NCI-H510A (cell line): Measurements from ENCODE around the gene SAMD5.

ENCODE experiments used
- DNase-seq: peaks from one replicate; lab custom pipeline; 2025; lab: John Stamatoyannopoulos, UW

SAMD5 gene

DNA sequence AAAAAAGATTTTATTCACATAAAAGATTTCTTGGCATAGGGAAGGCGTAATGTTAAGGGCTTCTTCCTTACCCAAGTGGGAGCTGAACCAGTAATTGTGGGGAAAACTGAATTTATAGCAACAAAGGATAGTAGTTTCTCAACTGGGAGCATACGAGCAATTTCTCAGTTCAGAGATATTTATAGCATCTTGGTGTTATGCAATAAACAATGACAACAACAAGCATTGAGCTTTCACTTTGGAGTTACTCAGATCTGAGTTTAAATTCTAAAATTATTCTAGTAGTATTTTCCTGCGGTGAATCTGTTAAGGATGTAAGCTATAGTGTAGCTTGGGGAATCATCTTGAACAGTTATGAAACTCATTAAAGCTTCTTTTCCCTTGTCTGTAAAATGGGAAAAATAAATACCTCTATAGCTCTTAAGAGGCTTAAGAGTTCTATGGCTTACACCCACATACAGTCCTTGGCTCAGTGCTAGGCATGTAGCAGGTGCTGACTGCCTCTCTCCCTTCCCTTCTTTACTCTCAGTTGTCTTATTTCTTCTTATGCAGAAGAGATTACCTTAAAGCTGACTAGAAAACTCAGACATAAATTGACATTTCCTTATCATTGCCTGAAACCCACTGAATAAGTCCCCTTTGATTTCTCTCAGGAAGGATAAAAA, 58.8 kb downstream of the SAMD5 start:
- DNase-seq: no peak

- DNase-seq: no peak
Observed at GRCh38 chr6:147569788-147570187, 61.3 kb downstream of the SAMD5 start.

DNA sequence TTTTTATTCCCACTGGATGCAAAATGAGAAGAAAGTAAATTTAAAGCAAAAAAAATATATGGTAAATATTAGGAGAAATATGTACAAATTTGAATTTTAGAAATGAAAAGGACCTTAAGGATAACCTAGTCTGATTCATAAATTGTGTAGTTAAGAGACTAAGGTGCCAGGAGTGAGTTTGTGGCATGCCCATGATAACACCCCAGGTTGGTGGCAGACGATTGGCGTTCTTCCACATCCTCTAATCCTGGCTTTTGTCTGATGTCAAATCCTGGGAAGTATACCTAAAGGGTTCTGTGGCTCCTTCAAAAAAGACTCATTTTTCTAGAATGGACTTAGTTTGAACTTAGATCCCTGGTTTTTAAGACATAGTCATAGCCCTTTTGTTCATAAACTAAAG, 62.2 kb downstream of the SAMD5 start:
- no peak for DNase-seq

DNA sequence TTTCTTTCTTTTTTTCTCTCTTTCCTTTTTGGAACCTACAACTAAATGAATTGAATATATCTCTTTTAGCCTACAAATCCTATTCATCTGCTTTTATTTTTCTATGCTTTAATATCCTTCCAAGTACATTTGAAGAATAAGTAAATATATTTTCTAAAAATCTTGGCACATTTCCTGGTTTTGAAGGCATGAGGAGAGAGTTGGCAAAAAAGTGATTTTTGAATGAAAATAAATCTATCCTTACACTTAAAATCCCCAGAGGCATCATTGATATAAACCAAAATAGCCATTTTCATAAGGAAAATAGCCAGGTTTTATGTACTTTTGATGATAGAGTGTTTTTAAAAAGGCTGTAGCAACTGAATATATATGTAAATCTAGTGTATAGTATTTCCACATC, 69.0 kb downstream of the SAMD5 start:
- no peak for DNase-seq

DNA sequence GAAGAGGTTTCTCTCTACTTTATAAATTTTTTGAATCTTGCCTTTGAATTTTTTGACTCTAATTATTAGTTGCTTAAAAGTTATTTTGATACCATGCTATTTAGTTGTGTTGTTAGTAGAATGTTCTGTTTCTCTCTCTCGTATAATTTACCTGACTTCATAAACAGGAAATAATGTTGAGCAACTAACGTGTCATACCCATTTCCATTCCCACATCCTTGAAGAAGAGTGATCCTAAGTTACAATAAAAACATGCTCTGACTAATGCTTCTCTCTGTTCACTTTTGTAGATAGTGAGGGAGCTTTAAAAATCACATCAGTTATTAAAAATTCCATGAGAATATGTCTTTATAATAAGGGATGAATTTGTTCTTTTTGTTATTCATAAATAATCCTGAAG, 69.7 kb downstream of the SAMD5 start:
- DNase-seq: no peak

- no peak for DNase-seq
Observed at GRCh38 chr6:147578883-147579282, 70.4 kb downstream of the SAMD5 start.

GRCh38 chr6:147579667-147580066, 71.2 kb downstream of the SAMD5 start:
- DNase-seq: no peak

DNA sequence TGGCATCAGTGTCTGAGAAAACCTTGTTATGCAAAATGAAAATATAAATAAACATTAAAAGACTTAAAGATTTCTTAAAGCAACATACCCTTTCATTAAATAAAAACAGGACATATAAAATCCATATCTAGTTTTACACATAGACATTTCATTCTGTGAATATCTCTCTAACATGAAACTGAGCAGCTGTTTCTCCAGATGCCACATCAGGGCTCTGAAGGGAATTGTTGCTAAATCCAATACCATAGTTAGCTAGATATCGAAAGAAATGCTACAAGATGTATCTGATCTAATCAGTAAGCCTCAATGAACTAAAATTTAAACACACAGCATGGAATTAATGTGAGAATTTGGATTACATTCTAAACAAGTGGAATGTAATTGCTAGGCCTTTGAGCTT, 74.5 kb downstream of the SAMD5 start:
- no peak for DNase-seq

DNA sequence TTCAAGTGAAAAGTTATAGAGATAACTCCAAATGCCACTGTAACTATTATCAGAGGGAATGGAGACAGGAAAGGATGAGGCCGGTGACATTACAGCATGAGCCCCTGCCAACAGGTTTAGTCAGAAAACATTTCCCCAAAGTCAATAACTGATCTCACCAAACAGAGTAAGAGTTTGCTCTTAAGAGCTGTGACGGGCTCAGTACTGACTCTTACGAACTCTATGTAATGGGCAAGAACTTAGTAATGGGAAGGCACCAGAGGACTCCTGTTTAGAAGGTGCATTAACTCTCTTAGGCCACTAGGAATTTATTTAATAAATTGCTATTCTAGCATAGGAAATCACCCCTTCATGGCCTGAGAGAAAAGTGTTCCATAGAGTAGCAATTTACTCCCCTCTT, 76.8 kb downstream of the SAMD5 start:
- no peak for DNase-seq

GRCh38 chr6:147586044-147586443, 77.6 kb downstream of the SAMD5 start:
- no peak for DNase-seq

DNA sequence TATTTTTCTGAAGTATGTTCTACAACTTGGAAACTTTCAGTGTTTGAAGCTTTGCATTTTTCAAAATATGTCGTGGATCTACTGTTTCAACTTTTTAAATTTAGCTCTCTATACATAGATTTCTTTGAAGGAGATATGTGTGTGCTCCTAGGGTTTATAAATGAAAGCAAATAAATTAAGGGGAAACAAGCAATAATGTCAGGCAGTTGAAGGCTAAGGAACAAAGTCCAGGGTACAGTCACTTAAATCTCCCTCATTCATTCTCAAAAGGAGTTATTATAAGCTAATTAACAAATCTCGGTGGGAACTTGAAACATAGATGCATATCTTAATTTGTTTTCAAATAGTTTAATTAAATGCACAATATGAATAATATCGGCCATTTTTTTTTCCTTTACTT, 79.4 kb downstream of the SAMD5 start:
- DNase-seq: no peak

GRCh38 chr6:147588469-147588868, 80.0 kb downstream of the SAMD5 start:
- DNase-seq: no peak

DNA sequence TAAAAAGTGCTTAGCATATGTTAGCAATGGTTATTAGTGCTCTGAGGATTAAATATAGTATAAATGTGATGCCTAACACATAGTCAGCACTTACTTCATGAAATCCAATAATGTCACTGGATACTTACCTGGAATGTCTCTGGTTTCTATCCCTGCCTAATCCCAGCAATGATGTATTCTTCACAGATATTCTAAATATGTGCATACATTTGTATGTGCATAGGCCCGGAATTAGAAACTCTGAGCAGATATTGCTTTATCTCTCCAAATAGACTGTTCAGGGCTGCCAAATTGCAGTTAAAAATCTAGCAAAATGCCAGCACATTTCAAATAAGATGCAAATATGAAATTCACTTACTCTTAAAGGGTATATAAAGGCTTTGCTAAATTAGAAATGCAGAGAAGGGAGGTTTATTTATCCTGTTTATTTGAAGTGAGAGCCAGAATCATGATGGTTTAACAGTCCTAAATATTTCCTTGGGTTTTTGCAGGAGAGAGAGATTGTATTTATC, 81.3 kb downstream of the SAMD5 start:
- DNase-seq: no peak

DNA sequence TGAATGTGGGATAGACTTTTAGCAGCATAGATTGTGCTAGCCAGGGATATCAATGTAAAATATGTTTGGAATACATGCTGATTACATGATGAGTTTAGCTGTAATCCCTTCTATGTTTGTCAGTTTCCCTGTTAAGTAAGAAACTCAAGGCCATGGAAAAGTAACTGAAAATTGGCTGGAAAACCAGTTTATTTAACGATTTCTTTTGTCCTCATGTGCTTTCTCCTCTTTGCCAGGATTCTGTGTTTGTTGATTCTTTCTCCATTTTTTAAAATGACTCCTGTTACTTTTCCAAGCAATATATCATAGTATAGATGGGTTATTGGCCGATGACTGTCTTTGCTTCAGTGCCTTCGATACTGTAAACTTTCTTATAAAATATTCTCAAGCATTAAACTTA, 87.5 kb downstream of the SAMD5 start:
- DNase-seq: no peak

GRCh38 chr6:147603392-147604081, 95.0 kb downstream of the SAMD5 start:
- no peak for DNase-seq

DNA sequence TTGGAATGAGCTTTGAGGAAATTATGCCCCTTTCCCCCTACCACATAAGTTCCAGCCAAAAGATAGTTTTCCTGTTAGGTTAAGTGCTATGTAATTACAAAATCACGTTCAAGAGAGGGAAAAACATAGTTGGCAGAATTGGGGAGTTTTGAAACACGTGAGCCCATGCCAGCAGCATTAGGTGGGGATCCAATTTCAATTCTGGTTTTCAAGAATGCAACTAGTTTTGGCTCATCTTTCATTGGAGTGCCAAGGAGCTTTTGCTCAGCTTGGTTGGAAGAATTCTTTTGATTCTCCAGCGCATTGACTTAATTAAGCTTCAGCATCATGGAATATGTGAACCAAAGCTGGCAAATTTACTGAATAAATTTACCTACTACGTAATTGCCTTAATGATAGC, 95.9 kb downstream of the SAMD5 start:
- DNase-seq: no peak

DNA sequence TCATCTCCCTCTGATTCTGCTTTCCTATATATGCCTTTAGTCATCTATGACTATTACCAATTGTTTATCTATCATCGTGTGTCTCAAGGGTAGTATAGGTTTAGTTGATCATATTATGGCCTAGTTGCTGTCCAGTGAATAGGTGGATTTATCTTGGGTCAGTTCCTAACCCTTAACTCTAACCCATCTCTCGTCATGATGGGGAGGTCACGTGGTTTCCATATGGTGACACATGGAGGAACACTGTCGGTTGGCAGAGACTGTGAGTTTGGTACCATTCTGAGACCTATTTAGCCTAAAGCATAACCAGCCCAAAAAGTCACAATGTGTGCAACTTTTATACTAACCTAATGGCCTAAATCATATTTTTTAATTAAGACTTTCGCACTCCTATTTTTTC, 103.5 kb downstream of the SAMD5 start:
- no peak for DNase-seq

DNA sequence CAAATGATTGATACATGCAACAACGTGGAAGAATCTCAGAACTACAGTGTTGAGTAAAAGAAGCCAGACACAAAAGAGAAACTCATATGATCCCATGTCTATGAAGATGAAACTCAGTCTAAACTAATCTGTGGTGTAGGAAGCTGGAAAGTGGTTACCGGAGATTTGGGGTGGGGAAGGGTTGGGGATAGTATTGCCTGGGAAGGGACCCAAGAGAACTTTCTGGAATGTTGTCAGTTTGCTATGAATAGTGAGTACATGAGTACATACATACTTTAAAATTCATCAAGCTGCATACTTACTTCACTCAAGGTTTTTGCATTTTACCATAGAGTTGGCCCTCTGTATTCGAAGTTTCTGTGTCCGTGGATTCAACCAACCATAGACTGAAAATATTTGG, 106.0 kb downstream of the SAMD5 start:
- DNase-seq: no peak

DNA sequence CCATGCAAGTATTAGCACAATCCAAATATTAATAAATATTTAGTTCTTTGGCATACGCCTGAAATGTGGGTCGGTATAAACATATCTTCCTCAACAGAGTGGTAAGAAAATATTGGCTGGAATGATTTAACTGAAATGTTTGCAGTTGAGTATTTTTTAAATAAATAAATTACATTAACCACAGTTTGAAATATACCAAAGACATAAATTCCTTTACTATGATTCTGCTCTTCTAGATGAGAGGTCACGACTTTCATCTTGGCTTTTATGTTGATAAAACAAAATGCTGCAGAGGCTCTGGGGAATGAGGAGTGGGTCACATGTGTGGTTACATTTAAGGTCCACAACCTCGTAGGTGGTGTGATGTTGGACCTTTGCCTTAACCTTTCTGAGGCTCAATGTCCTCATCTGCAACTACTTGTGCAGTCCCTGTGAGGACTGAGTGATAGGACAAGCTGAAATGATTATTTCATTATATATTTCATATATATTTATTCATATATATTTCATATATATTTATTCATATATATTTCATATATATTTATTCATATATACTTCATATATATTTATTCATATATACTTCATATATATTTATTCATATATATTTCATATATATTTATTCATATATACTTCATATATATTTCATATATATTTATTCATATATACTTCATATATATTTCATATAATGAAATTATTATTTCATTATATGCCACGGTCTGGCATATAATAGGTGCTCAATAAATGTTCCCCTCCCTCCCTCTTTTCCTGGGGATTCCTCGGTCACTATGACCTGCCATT, 107.4 kb downstream of the SAMD5 start:
- no peak for DNase-seq

DNA sequence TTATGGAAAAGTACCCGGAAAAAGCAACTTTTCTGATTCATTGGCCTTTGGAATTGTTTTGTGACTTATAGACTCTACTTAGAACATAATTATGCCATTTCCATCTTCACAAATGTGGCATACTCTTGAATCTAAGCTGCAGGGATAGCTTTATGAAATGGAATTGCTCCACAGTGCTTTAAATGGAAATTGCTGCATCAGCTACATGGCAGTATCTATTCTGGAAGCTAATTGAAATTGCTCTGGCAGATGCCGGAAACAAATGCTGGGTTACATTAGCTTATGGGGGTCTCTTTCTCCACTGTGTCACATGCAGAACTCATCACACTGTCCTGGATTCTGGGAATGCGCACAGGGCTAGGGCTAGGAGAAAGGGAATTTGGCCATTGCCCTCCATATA, 108.9 kb downstream of the SAMD5 start:
- no peak for DNase-seq

GRCh38 chr6:147618457-147618856, 110.0 kb downstream of the SAMD5 start:
- no peak for DNase-seq

GRCh38 chr6:147618927-147619326, 110.4 kb downstream of the SAMD5 start:
- DNase-seq: no peak
